Left ventricle myocardium inferior (tissue), 1 donor: ENCODE measurements around the gene NAPA. TPM values are rescaled to one million over a fixed set of nuclear protein-coding genes. Genes with fewer than 3 reads are reported as not detected.

Source experiments
- DNase-seq: peaks from one replicate; pipeline ENCODE4 v3.0.0-alpha.2; 2020
- H3K27ac ChIP-seq: fragments of 200-600 bp; replicated peaks from 2 replicates; pipeline ENCODE4 v1.8.0; 2021
- H3K27me3 ChIP-seq: fragments of 200-600 bp; 2 replicates; pipeline ENCODE4 v1.8.0; 2021; ENCODE audit warnings: low read depth
- H3K36me3 ChIP-seq: fragments of 200-600 bp; 2 replicates; pipeline ENCODE4 v1.8.0; 2021
- H3K4me1 ChIP-seq: fragments of 200-600 bp; 2 replicates; pipeline ENCODE4 v1.8.0; 2021
- H3K4me3 ChIP-seq: fragments of 200-600 bp; 2 replicates; pipeline ENCODE4 v1.8.0; 2021; ENCODE audit warnings: mild to moderate bottlenecking, moderate library complexity
- H3K9me3 ChIP-seq: fragments of 200-600 bp; replicated peaks from 2 replicates; pipeline ENCODE4 v1.8.0; 2021
- intact Hi-C: fragments of 100-400 bp; cut with micrococcal nuclease; formaldehyde crosslinking; loops from one replicate; pipeline ENCODE4 v1.11.0; 2022
- total RNA-seq: library from RNA; stranded (reverse); fragmentation: NEBNext Ultra II Directional; extraction: Animal tissue kit (Norgen Biotek cat#: 25700); gene quantifications from one replicate; pipeline ENCODE4 v1.2.1, GENCODE V29; 2021
- TF ChIP-seq, protein P1 (sequence below): fragments of 200-600 bp; IDR thresholded peaks from 2 replicates; pipeline ENCODE4 v1.8.0; 2021; ENCODE audit warnings: antibody characterized with exemption, mild to moderate bottlenecking, borderline replicate concordance
- donor health status: DM: no; HTN: yes; CAD: no; lungs with severe emphysema.

The NAPA gene
- total RNA-seq, 1 donor from 2014 or later = 120 TPM

DNA sequence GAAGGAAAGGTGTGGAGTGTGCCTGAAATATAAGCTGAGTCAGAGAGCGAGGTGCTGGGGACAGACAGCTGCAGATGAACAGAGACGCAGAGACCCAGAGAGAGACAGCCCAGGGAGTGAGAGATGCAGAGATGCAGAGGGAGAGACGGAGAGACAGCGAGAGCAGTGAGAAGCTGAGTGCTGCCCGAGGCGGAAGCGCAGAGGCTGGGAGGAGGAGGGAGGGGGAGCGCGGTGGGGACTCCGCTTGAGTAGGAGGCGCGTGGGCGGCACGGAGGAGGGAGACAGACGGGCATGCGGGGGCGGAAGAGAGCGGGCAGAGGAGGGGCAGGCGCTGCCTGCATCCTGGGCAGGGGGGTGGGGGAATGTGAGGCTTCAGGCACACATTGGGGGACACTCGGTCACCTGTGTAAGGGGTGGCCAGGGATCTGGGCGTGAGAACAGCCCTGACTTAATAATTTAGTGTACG is 68.9 kb downstream of the NAPA start:
- H3K4me1 ChIP-seq = peaks cover 9% of the 10 kb centered on the region
- intact Hi-C loops = no loop called here
- H3K4me3 ChIP-seq = no peak overlapping the region
- no peak for DNase-seq
- H3K9me3 ChIP-seq = no peaks in the 10 kb centered on the region
- TF ChIP-seq, protein P1, sequence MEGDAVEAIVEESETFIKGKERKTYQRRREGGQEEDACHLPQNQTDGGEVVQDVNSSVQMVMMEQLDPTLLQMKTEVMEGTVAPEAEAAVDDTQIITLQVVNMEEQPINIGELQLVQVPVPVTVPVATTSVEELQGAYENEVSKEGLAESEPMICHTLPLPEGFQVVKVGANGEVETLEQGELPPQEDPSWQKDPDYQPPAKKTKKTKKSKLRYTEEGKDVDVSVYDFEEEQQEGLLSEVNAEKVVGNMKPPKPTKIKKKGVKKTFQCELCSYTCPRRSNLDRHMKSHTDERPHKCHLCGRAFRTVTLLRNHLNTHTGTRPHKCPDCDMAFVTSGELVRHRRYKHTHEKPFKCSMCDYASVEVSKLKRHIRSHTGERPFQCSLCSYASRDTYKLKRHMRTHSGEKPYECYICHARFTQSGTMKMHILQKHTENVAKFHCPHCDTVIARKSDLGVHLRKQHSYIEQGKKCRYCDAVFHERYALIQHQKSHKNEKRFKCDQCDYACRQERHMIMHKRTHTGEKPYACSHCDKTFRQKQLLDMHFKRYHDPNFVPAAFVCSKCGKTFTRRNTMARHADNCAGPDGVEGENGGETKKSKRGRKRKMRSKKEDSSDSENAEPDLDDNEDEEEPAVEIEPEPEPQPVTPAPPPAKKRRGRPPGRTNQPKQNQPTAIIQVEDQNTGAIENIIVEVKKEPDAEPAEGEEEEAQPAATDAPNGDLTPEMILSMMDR = no peak
- H3K27me3 ChIP-seq = peaks cover 100% of the 10 kb centered on the region
- H3K36me3 ChIP-seq = no peaks in the 10 kb centered on the region
- H3K27ac ChIP-seq = no peak overlapping the region

DNA sequence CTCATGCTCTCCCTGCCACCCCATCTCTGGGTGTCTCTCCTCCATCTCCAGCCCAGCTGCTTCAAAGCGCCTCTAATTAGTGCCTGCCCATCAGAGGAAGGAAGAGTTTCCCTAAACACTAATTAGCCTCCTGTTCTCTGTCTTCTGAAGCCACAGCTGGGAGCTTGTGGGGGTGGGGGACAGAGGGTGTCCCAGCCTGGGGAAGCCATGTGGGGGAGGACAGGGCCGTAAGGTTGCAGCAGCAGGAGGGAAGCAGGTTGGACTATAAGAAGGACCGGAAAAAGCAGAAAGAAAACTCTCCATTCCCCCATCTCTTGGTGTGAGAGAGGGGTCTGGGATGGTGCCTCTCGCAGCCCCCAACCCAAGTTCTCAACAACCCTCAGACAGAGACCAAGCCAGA is 69.3 kb downstream of the NAPA start:
- intact Hi-C loops = no loop called here
- no peaks in the 10 kb centered on the region for H3K9me3 ChIP-seq
- H3K4me1 ChIP-seq = peaks cover 9% of the 10 kb centered on the region
- H3K36me3 ChIP-seq = no peaks in the 10 kb centered on the region
- H3K4me3 ChIP-seq = no peak overlapping the region
- H3K27ac ChIP-seq = no peak overlapping the region
- peaks cover 100% of the 10 kb centered on the region for H3K27me3 ChIP-seq
- TF ChIP-seq, protein P1 = no peak
- no peak for DNase-seq

DNA sequence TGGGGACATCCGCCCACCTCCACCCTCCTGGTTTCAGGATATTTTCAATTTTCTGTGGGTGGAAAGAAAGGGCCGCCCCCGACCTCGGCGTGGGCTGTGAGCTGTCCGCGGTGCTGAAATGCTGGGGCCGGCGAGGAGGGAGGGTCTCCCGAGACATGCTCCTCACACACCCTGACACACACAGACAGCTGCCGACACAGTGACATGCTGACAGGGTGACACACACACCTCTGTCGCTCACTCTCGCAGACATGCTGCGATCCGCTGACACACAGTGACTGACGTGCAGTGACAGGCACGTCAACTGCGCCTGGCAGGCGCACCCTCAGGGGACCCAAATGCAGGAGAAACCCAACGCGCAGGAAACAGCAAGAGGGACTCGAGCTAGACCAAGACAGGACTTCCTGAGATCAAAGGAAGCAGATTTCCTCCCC is 70.5 kb downstream of the NAPA start:
- H3K27me3 ChIP-seq = peaks cover 92% of the 10 kb centered on the region
- peaks cover 9% of the 10 kb centered on the region for H3K4me1 ChIP-seq
- TF ChIP-seq, protein P1 = no peak
- intact Hi-C loops = no loop called here
- H3K4me3 ChIP-seq = no peak overlapping the region
- no peaks in the 10 kb centered on the region for H3K36me3 ChIP-seq
- no peak overlapping the region for H3K27ac ChIP-seq
- no peak for DNase-seq
- H3K9me3 ChIP-seq = no peaks in the 10 kb centered on the region

- no peak for DNase-seq
- Histone ChIP-seq H3K27ac (no peak overlapping the region), H3K27me3 (peaks cover 90% of the 10 kb centered on the region), H3K4me1 (peaks cover 9% of the 10 kb centered on the region), H3K4me3 (no peak overlapping the region), H3K9me3 (no peaks in the 10 kb centered on the region), H3K36me3 (no peaks in the 10 kb centered on the region)
- TF ChIP-seq, protein P1 = no peak
- intact Hi-C loops = no loop called here
Measured at GRCh38 chr19:47443331-47443730, 71.5 kb downstream of the NAPA start.

- no peak for DNase-seq
- H3K27ac ChIP-seq = no peak overlapping the region
- H3K9me3 ChIP-seq = no peaks in the 10 kb centered on the region
- H3K27me3 ChIP-seq = peaks cover 88% of the 10 kb centered on the region
- peaks cover 6% of the 10 kb centered on the region for H3K4me1 ChIP-seq
- no peaks in the 10 kb centered on the region for H3K36me3 ChIP-seq
- TF ChIP-seq, protein P1 = no peak
- intact Hi-C loops = no loop called here
- H3K4me3 ChIP-seq = no peak overlapping the region
Measured at GRCh38 chr19:47438793-47439220, 76.1 kb downstream of the NAPA start.

Other genes starting within 250 kb of the NAPA start
- 12.2 TPM for gene INAFM1, start 240.2 kb downstream of the NAPA start, total RNA-seq
- gene C5AR1, start 205.2 kb downstream of the NAPA start, total RNA-seq = 3.9 TPM
- gene C5AR2, start 182.9 kb downstream of the NAPA start, total RNA-seq = 0.38 TPM
- gene DHX34, start 165.7 kb downstream of the NAPA start, total RNA-seq = 8.1 TPM
- gene MEIS3, start 95.5 kb downstream of the NAPA start, total RNA-seq = 3.2 TPM
- 0.30 TPM for gene SLC8A2, start 43.2 kb downstream of the NAPA start, total RNA-seq
- gene KPTN, start 30.8 kb downstream of the NAPA start, total RNA-seq = 10.9 TPM
- 0.99 TPM for gene ZNF541, start 58.1 kb upstream of the NAPA start, total RNA-seq
- gene BICRA, start 94.1 kb upstream of the NAPA start, total RNA-seq = 7.8 TPM
- gene EHD2, start 198.4 kb upstream of the NAPA start, total RNA-seq = 48.2 TPM
- gene NOP53, start 230.5 kb upstream of the NAPA start, total RNA-seq = 169 TPM